Measurements from ENCODE around the gene ZMYM4. TPM values are rescaled to one million over a fixed set of nuclear protein-coding genes. Genes with fewer than 3 reads are reported as not detected.

ZMYM4 gene
- total RNA-seq, 1 donor from 2014 or later, result 27.7 TPM

DNA sequence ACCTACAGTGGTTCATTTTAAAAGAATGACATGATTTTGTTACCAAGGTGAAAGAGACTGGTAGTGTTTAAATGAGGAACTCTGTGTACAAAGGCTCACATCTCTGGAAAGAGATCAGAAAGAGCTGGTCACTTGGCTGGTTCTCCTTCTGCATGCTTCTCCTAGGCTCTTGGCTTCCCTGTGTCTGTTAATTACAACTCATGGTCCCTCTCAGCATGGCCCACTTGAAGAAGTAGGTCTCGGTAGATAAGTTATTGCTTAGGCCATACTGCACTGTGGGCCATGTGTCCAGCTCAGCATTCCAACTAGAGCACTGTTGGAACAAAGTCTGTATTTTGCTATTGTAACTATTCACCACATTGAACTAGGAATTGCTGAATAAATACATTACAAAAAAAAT, 197.6 kb downstream of the ZMYM4 start:
- intact Hi-C loops (cut with DNase I), result no loop called here
- ATAC-seq, result peak; percentile 81
- DNase-seq (ENCODE audit: missing footprints), result no peak

DNA sequence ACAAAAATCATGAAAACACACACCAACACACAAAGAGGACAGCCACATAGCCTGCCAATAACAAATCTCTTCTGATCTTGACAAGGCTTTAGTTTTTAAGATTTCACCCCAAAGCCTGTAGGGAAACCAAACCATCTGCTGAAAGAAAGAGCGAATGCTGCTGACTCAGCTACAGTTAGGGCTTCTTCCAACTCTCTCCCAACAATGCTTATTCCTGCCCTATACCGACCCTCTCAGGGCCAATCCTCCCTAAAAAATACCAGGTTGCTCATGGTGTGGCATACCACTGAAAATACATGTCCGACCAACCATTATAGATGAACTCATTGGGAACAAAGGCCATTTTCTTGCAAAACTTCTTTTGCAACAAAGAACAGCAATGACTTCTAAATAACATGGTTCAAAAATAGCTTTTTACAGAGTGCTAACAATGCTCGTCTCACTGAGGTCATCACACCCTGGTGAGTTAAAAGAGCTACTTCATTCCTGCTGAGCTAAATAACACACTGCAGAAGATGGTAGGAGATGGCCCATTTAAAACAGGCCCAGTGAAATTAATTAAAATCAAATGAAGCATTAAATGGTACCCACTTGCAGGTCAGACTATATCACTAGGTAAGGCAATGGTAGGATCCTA, 202.6 kb downstream of the ZMYM4 start:
- no peak for DNase-seq (ENCODE audit: missing footprints)
- no peak for ATAC-seq
- intact Hi-C loops (cut with DNase I), result no loop called here

Other genes starting within 250 kb of the ZMYM4 start
- gene ZMYM6, start 236.8 kb upstream of the ZMYM4 start, total RNA-seq, result 11.6 TPM
- gene ZMYM1, start 189.3 kb upstream of the ZMYM4 start, total RNA-seq, result 4.5 TPM
- gene SFPQ, start 75.6 kb upstream of the ZMYM4 start, total RNA-seq, result 79.2 TPM

All from Right ventricle myocardium inferior (tissue), 1 donor.